ENCODE data around the gene KIF12. TPM values are rescaled to one million over a fixed set of nuclear protein-coding genes. Genes with fewer than 3 reads are reported as not detected.
A peak's percentile ranks its signal among the peaks of the same experiment; 100 is the strongest.

The KIF12 gene
- total RNA-seq, 1 donor from 2014 or later, result 3.3 TPM

- Mint-ChIP-seq H3K9me3 (no peaks in the 10 kb centered on the region), H3K27ac (no peak overlapping the region), H3K36me3 (no peaks in the 10 kb centered on the region), H3K4me1 (peaks cover 9% of the 10 kb centered on the region), H3K27me3 (ENCODE audit: low read depth) (peaks cover 10% of the 10 kb centered on the region), H3K4me3 (no peak overlapping the region)
- TF ChIP-seq CTCF (IDR thresholded peaks at IDR 0.05; ENCODE audit: unreplicated experiment), result no peak
- no peak for DNase-seq (ENCODE audit: low spot score in 2 of 2, unreplicated experiment in 2 of 2)
Measured at GRCh38 chr9:114112325-114112724, 13.2 kb upstream of the KIF12 start.

- Mint-ChIP-seq H3K36me3 (no peaks in the 10 kb centered on the region), H3K4me3 (no peak overlapping the region), H3K27ac (no peak overlapping the region), H3K4me1 (peaks cover 9% of the 10 kb centered on the region), H3K9me3 (no peaks in the 10 kb centered on the region), H3K27me3 (ENCODE audit: low read depth) (peaks cover 18% of the 10 kb centered on the region)
- no peak for TF ChIP-seq CTCF (IDR thresholded peaks at IDR 0.05; ENCODE audit: unreplicated experiment)
- DNase-seq (ENCODE audit: low spot score in 2 of 2, unreplicated experiment in 2 of 2), result no peak
Measured at GRCh38 chr9:114110180-114110579, 11.1 kb upstream of the KIF12 start.

GRCh38 chr9:114109124-114109523, 10.0 kb upstream of the KIF12 start:
- Mint-ChIP-seq H3K27me3 (ENCODE audit: low read depth) (peaks cover 27% of the 10 kb centered on the region), H3K27ac (no peak overlapping the region), H3K36me3 (no peaks in the 10 kb centered on the region), H3K9me3 (no peaks in the 10 kb centered on the region), H3K4me3 (no peak overlapping the region), H3K4me1 (peaks cover 9% of the 10 kb centered on the region)
- DNase-seq (ENCODE audit: low spot score in 2 of 2, unreplicated experiment in 2 of 2), result no peak
- no peak for TF ChIP-seq CTCF (IDR thresholded peaks at IDR 0.05; ENCODE audit: unreplicated experiment)

GRCh38 chr9:114108016-114108833, 9.1 kb upstream of the KIF12 start:
- no peak overlapping the region for H3K4me3 Mint-ChIP-seq
- no peaks in the 10 kb centered on the region for H3K9me3 Mint-ChIP-seq
- peaks cover 6% of the 10 kb centered on the region for H3K4me1 Mint-ChIP-seq
- peak; percentile 77 for TF ChIP-seq CTCF (IDR thresholded peaks at IDR 0.05; ENCODE audit: unreplicated experiment)
- H3K27me3 Mint-ChIP-seq (ENCODE audit: low read depth), result peaks cover 27% of the 10 kb centered on the region
- no peaks in the 10 kb centered on the region for H3K36me3 Mint-ChIP-seq
- DNase-seq (ENCODE audit: low spot score in 2 of 2, unreplicated experiment in 2 of 2), result peak; percentile 61 to 88
- no peak overlapping the region for H3K27ac Mint-ChIP-seq

- no peak overlapping the region for H3K4me3 Mint-ChIP-seq
- peaks cover 27% of the 10 kb centered on the region for H3K27me3 Mint-ChIP-seq (ENCODE audit: low read depth)
- no peak overlapping the region for H3K27ac Mint-ChIP-seq
Measured at GRCh38 chr9:114107286-114108001, 8.4 kb upstream of the KIF12 start.

More at GRCh38 chr9:114107286-114108001, 8.4 kb upstream of the KIF12 start:
- no peak for TF ChIP-seq CTCF (IDR thresholded peaks at IDR 0.05; ENCODE audit: unreplicated experiment)
- peaks cover 4% of the 10 kb centered on the region for H3K9me3 Mint-ChIP-seq
- H3K36me3 Mint-ChIP-seq, result peaks cover 3% of the 10 kb centered on the region
- peaks cover 4% of the 10 kb centered on the region for H3K4me1 Mint-ChIP-seq
- no peak for DNase-seq (ENCODE audit: low spot score in 2 of 2, unreplicated experiment in 2 of 2)

All from mesothelial cell of epicardium (in vitro differentiated cells).